ENCODE results near the gene BTNL8.
"Not testable (repeated sequence)": the region's sequence is repeated elsewhere in the genome, so short reads cannot be mapped to it uniquely, and the experiment has no call there.

Gene BTNL8

GRCh38 chr5:180874804-180875582 is 24.0 kb upstream of the BTNL8 start:
- no peak for DNase-seq (ENCODE audit: low read depth, low spot score)

GRCh38 chr5:180875860-180876426 is 23.0 kb upstream of the BTNL8 start:
- DNase-seq (ENCODE audit: low read depth, low spot score) = no peak

- DNase-seq (ENCODE audit: low read depth, low spot score) = not testable (repeated sequence)
These were observed 13.0 kb upstream of the BTNL8 start for GRCh38 chr5:180885845-180886529.

- DNase-seq (ENCODE audit: low read depth, low spot score) = no peak
These were observed 9.6 kb upstream of the BTNL8 start for GRCh38 chr5:180889381-180889780.

GRCh38 chr5:180895330-180895729 is 3.6 kb upstream of the BTNL8 start:
- DNase-seq (ENCODE audit: low read depth, low spot score) = not testable (repeated sequence)

- no peak for DNase-seq (ENCODE audit: low read depth, low spot score)
These were observed 1.2 kb downstream of the BTNL8 start for GRCh38 chr5:180900178-180900577.

- no peak for DNase-seq (ENCODE audit: low read depth, low spot score)
These were observed 2.5 kb downstream of the BTNL8 start for GRCh38 chr5:180901319-180902009.

- no peak for DNase-seq (ENCODE audit: low read depth, low spot score)
These were observed 9.4 kb downstream of the BTNL8 start for GRCh38 chr5:180908400-180908799.

GRCh38 chr5:180908998-180909731 is 10.2 kb downstream of the BTNL8 start:
- no peak for DNase-seq (ENCODE audit: low read depth, low spot score)

GRCh38 chr5:180909782-180910181 is 10.8 kb downstream of the BTNL8 start:
- no peak for DNase-seq (ENCODE audit: low read depth, low spot score)

GRCh38 chr5:180910182-180910581 is 11.2 kb downstream of the BTNL8 start:
- no peak for DNase-seq (ENCODE audit: low read depth, low spot score)

GRCh38 chr5:180910735-180911134 is 11.8 kb downstream of the BTNL8 start:
- DNase-seq (ENCODE audit: low read depth, low spot score) = no peak

- no peak for DNase-seq (ENCODE audit: low read depth, low spot score)
These were observed 15.7 kb downstream of the BTNL8 start for GRCh38 chr5:180914646-180915045.

GRCh38 chr5:180915924-180916323 is 17.0 kb downstream of the BTNL8 start:
- no peak for DNase-seq (ENCODE audit: low read depth, low spot score)

- DNase-seq (ENCODE audit: low read depth, low spot score) = no peak
These were observed 19.4 kb downstream of the BTNL8 start for GRCh38 chr5:180918380-180918779.

- no peak for DNase-seq (ENCODE audit: low read depth, low spot score)
These were observed 21.8 kb downstream of the BTNL8 start for GRCh38 chr5:180920710-180921109.

GRCh38 chr5:180922932-180923331 is 24.0 kb downstream of the BTNL8 start:
- DNase-seq (ENCODE audit: low read depth, low spot score) = no peak

GRCh38 chr5:180932660-180933059 is 33.7 kb downstream of the BTNL8 start:
- no peak for DNase-seq (ENCODE audit: low read depth, low spot score)

- DNase-seq (ENCODE audit: low read depth, low spot score) = no peak
These were observed 36.2 kb downstream of the BTNL8 start for GRCh38 chr5:180935203-180935602.

GRCh38 chr5:180938294-180938693 is 39.3 kb downstream of the BTNL8 start:
- DNase-seq (ENCODE audit: low read depth, low spot score) = no peak

GRCh38 chr5:180950291-180950949 is 51.5 kb downstream of the BTNL8 start:
- no peak for DNase-seq (ENCODE audit: low read depth, low spot score)
